Sciatic nerve (tissue), 1 donor: ENCODE measurements around the gene OR52I1. TPM values are rescaled to one million over a fixed set of nuclear protein-coding genes. Genes with fewer than 3 reads are reported as not detected.

Experiments used
- total RNA-seq: library from RNA; stranded (reverse); fragmentation: NEBNext Ultra II Directional; extraction: Animal tissue kit (Norgen Biotek cat#: 25700); gene quantifications from one replicate; pipeline ENCODE4 v1.2.1, GENCODE V29; 2021
- donor health status: DM: no; HTN: no; CAD: no.

OR52I1 gene
- total RNA-seq, 1 donor from 2014 or later, result 0.13 TPM

Other genes starting within 250 kb of the OR52I1 start
- gene OR52B4, start 225.7 kb upstream of the OR52I1 start, total RNA-seq, result 0.45 TPM
- gene TRIM21, start 200.3 kb upstream of the OR52I1 start, total RNA-seq, result 17.6 TPM
- gene OR52K2, start 144.7 kb upstream of the OR52I1 start, total RNA-seq, result 0.49 TPM
- gene OR52K1, start 111.4 kb upstream of the OR52I1 start, total RNA-seq, result 0.04 TPM
- gene OR52M1, start 48.8 kb upstream of the OR52I1 start, total RNA-seq, result not detected
- not detected for gene OR52I2, start 12.3 kb upstream of the OR52I1 start, total RNA-seq
- 14.2 TPM for gene TRIM68, start 14.2 kb downstream of the OR52I1 start, total RNA-seq
- not detected for gene OR51D1, start 43.4 kb downstream of the OR52I1 start, total RNA-seq
- 1.4 TPM for gene OR51E1, start 49.9 kb downstream of the OR52I1 start, total RNA-seq
- 0.45 TPM for gene OR51E2, start 103.8 kb downstream of the OR52I1 start, total RNA-seq
- not detected for gene MMP26, start 110.7 kb downstream of the OR52I1 start, total RNA-seq
- not detected for gene OR51F1, start 175.9 kb downstream of the OR52I1 start, total RNA-seq
- gene OR52R1, start 210.3 kb downstream of the OR52I1 start, total RNA-seq, result not detected
- not detected for gene OR51F2, start 227.3 kb downstream of the OR52I1 start, total RNA-seq